ENCODE results near the gene CRAT. TPM values are rescaled to one million over a fixed set of nuclear protein-coding genes. Genes with fewer than 3 reads are reported as not detected.

Gene CRAT
- total and polyA plus RNA-seq, 2 of the 4 experiments (the other 2 are of a cell fraction): 18.8 to 41.6 TPM

- in situ Hi-C loops (cut with MboI; ENCODE audit: low sequenced_read_pairs): no loop called here
- TF ChIP-seq MAZ (IDR thresholded peaks at IDR 0.05; ENCODE audit: borderline replicate concordance, low read depth, low read length) (no peak), CTCF (conservative IDR thresholded peaks at IDR 0.05; ENCODE audit: low read depth, low read length) (no peak), BHLHE40 (IDR thresholded peaks at IDR 0.05; ENCODE audit: low read depth, low read length) (no peak), USF2 (IDR thresholded peaks at IDR 0.05; ENCODE audit: low read depth, low read length) (no peak), POLR2A (IDR thresholded peaks at IDR 0.05; ENCODE audit: low read depth, low read length) (no peak), SMC3 (IDR thresholded peaks at IDR 0.05; ENCODE audit: low read depth, low read length) (no peak), ELK1 (IDR thresholded peaks at IDR 0.05; ENCODE audit: borderline replicate concordance, low read depth, low read length) (no peak), CHD1 (IDR thresholded peaks at IDR 0.05; ENCODE audit: low read depth, low read length) (no peak), CEBPB (IDR thresholded peaks at IDR 0.05; ENCODE audit: low read depth, low read length) (no peak), NFE2L2 (IDR thresholded peaks at IDR 0.05; ENCODE audit: low read depth, low read length) (no peak), RFX5 (IDR thresholded peaks at IDR 0.05; ENCODE audit: low read depth, low read length) (no peak), MXI1 (IDR thresholded peaks at IDR 0.05; ENCODE audit: borderline replicate concordance, low read depth, low read length) (no peak), MAFK (IDR thresholded peaks at IDR 0.05; ENCODE audit: low read depth, low read length) (no peak), RAD21 (IDR thresholded peaks at IDR 0.05; ENCODE audit: low read length) (no peak), FOS (IDR thresholded peaks at IDR 0.05; ENCODE audit: low read depth, low read length) (no peak), RCOR1 (IDR thresholded peaks at IDR 0.05; ENCODE audit: insufficient replicate concordance, low read length) (no peak)
- dilution Hi-C loops (cut with HindIII; ENCODE audit: low sequenced_read_pairs, unreplicated experiment): no loop called here
Observed at GRCh38 chr9:129068110-129068509, 42.5 kb downstream of the CRAT start.

More at GRCh38 chr9:129068110-129068509, 42.5 kb downstream of the CRAT start:
- Histone ChIP-seq H3K18ac (ENCODE audit: low read depth, low read length) (no peak overlapping the region), H4K5ac (ENCODE audit: low read depth, low read length) (no peak overlapping the region), H3K27ac (ENCODE audit: insufficient read depth, low read length) (no peak overlapping the region), H3K9me1 (ENCODE audit: insufficient read depth, low read length) (0 out of 2 replicates have a peak, but pooled peaks cover 4% of the 10 kb centered on the region), H3K27me3 (ENCODE audit: control insufficient read depth, insufficient read depth, low read length) (no peaks in the 10 kb centered on the region), H2BK20ac (ENCODE audit: low read depth, low read length) (no peak overlapping the region), H3K9me3 (ENCODE audit: control insufficient read depth, insufficient read depth, low read length) (no peaks in the 10 kb centered on the region), H3K14ac (replicated peaks; ENCODE audit: low read depth, low read length) (no peak overlapping the region), H3K4ac (ENCODE audit: low read depth, low read length) (no peak overlapping the region), H3K56ac (ENCODE audit: extremely low read depth, insufficient read depth, low read length) (no peak overlapping the region), H3K9ac (ENCODE audit: low read depth, low read length) (no peak overlapping the region), H2BK15ac (ENCODE audit: low read depth, low read length) (no peak overlapping the region), H3K36me3 (ENCODE audit: control insufficient read depth, insufficient read depth, low read length) (peaks cover 31% of the 10 kb centered on the region), H4K8ac (ENCODE audit: low read depth in 2 of 2, low read length in 2 of 2) (no peak overlapping the region), H4K91ac (ENCODE audit: insufficient read depth, low read depth, low read length) (no peak overlapping the region), H3K4me1 (ENCODE audit: control insufficient read depth, insufficient read depth, low read length) (no peaks in the 10 kb centered on the region), H3K4me2 (ENCODE audit: low read depth, low read length) (no peak overlapping the region), H2BK120ac (ENCODE audit: low read depth, low read length) (no peak overlapping the region), H4K20me1 (ENCODE audit: insufficient read depth, low read length) (no peaks in the 10 kb centered on the region), H3K79me1 (ENCODE audit: low read depth in 1 of 2, low read length in 2 of 2) (no peaks in the 10 kb centered on the region), H2AFZ (replicated peaks; ENCODE audit: low read length, poor library complexity) (no peak overlapping the region), H3K23ac (ENCODE audit: low read depth, low read length) (no peak overlapping the region), H2AK9ac (replicated peaks; ENCODE audit: low read depth, low read length, poor library complexity) (no peak overlapping the region), H2BK5ac (ENCODE audit: low read depth, low read length, poor library complexity, severe bottlenecking) (no peak overlapping the region), H2AK5ac (ENCODE audit: low read depth, low read length) (no peak overlapping the region), H3K4me3 (ENCODE audit: insufficient read depth, low read depth, low read length) (no peak overlapping the region)
- ChIA-PET CTCF (no interaction called here), POLR2A (ENCODE audit: unreplicated experiment) (no interaction called here)
- intact Hi-C loops (cut with micrococcal nuclease): no loop called here
- 95% methylated on average over 10 of the region's 19 CpGs; no CpG with 5 or more reads in 1 of the 2 experiments for WGBS, 2 experiments (ENCODE audit: extremely low coverage in 2 of 2, insufficient read length in 1 of 2)
- BruUV-seq (replicated peaks): no TSS peak
- no peak for ATAC-seq (ENCODE audit: low read depth)
- DNase-seq: no peak

All from IMR-90 (cell line).